HG03196 (cell line): ENCODE results near the gene KCNQ5.
A peak's percentile ranks its signal among the peaks of the same experiment; 100 is the strongest.
"Not testable (repeated sequence)": the region's sequence is repeated elsewhere in the genome, so short reads cannot be mapped to it uniquely, and the experiment has no call there.

ENCODE experiments used
- ATAC-seq: cut with Tn5 transposase; IDR thresholded peaks from one replicate; pipeline ENCODE4 v1.9.1; 2021; ENCODE audit not compliant: unreplicated experiment

KCNQ5 gene

GRCh38 chr6:72944660-72945059 is 322.8 kb downstream of the KCNQ5 start:
- ATAC-seq, result no peak

GRCh38 chr6:72946774-72947173 is 324.9 kb downstream of the KCNQ5 start:
- no peak for ATAC-seq

DNA sequence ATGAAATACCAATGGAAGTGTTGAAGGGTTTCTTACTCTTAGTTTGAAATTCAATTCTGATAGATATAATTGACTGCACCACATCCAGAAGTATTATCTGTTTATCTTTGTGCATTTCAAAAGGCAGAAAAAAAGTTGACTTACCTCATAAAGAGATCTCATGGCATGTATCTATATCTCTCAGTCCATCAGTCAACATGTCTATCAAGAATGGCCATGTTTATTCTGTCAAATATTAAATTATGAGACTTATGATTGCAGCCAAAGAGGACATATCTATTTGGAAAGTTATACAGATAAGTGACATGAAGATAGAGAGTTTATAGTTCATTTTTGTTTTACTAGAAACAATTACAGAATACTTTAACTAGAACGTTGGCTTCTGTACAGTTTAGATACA is 325.7 kb downstream of the KCNQ5 start:
- ATAC-seq, result no peak

GRCh38 chr6:72948153-72948552 is 326.3 kb downstream of the KCNQ5 start:
- ATAC-seq, result no peak

GRCh38 chr6:72950114-72950860 is 328.4 kb downstream of the KCNQ5 start:
- no peak for ATAC-seq

DNA sequence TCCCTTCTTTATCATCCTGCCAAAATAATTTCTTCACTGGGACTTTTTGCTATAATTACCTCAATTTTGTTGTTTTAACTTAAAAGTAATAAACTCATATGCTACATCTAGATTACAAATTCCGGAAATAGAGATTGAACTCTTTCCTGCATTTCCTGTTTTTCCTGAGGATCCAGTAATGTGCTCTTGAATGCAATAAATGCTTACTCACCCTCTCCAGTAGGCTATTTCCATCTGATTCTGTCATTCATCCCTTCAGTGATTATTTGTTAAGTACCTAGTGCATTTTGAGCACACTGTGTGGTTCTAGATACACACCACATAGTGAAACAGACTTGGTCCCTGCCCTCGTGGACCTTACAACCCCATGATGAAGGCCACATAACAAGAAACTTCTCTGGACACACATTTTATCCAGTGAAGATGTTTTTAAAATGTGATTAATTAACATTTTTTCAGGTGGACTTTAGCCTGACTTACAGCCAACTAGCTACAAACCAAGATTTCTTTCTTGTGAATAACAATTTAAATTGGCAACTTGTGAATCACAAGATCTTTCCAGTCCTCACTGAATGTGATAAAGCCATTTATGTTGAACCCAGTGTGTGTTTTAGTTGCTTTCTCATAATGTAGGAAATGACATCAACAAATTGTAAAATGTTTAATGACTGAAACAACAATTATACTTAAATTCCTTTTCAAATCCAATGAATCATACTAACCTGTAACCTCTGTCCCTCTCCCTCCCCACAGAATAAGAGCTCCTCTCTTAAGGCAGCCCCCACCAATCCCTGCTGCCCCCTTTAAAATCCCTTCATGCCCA is 331.2 kb downstream of the KCNQ5 start:
- no peak for ATAC-seq

DNA sequence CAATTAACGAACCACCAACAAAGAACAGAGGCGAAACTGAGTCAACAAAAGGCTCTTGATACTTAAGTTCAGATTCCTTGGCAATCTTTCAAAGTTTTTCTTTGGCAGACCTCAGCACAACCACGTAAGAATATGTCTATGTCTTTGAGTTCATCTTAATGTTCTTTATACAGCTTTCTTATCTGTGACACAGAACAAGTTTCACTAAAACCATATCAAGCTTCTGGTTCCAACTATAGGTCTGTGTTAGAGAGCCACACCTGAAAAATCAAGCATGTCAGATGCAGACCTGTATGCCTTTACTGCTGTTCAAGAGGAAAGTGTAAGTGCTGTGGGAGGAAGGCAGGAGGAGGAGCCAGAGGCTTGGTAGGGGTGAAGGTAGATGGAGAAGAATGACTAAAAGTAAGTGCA is 332.1 kb downstream of the KCNQ5 start:
- no peak for ATAC-seq

GRCh38 chr6:72954716-72955115 is 332.9 kb downstream of the KCNQ5 start:
- no peak for ATAC-seq

DNA sequence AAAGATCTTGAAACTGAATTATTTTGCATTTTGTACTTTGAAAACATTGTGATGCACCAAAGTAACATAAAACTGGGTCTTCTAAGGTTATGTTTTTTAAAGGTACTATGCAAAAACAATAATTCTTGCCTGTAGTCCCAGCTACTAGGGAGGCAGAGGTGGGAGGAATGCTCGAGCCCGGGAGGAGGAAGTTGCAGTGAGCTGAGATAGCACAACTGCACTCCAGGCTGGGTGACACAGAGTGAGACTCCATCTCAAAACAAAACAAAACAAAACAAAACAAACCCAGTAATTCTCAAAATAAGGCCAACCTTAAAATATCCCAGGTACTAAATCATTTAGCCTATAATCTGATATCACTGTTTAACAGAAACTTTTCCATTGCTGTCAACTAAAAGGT is 333.8 kb downstream of the KCNQ5 start:
- ATAC-seq, result no peak

DNA sequence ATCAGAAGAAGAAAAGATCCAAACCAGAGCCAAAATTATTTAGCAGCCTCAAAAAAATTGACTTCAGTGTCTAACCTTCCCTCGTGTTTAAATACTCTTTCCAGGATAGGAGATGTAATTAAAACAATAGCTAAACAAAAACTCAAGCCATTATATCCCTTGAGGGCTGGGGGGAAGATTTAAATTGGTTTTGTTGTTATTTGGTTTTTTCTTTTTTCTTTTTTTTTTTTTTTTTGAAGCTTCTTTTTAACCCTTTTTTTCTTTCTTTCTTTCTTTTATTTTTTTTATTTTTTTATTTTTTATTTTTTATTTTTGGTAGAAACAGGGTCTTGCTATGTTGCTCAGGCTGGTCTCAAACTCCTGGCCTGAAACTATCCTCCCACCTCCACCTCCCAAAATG is 334.4 kb downstream of the KCNQ5 start:
- no peak for ATAC-seq

DNA sequence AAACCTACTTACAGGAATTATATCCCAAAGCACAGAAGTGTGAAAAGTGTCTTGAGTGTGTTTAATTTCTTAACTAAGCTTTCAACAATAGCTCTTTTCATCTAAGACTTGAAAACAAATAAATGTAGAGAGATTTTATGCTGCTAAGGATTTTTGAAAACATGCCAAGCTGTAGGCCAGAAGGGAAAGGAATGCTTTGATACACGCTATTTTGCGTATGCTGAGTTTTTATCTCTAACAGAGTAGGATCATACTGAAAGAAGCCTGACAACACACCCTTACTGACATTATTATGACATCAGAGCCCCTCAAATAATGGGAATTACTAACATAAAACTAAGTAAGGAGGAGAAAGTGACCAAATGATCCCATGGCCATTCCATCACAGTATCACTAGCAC is 338.0 kb downstream of the KCNQ5 start:
- no peak for ATAC-seq

GRCh38 chr6:72963946-72964345 is 342.1 kb downstream of the KCNQ5 start:
- ATAC-seq, result no peak

GRCh38 chr6:72966628-72967280 is 344.9 kb downstream of the KCNQ5 start:
- no peak for ATAC-seq

DNA sequence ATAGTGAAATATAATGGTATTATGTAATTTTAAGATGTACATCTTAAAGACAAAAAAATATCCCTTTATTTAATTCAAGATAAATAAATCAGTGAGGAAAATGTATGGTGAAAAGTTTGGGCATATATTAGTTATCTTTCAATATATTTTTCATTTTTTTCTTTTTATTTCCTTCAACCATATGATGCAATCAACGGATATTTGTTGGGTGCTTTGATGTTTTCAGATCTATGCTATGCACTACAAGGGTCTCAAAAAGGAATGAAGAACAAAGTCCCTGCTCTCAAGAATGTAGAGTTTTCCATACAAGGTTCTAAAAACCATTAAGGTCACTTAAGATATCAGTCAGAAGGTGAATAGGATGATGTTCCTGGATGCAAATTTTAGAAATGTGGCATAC is 345.5 kb downstream of the KCNQ5 start:
- no peak for ATAC-seq

DNA sequence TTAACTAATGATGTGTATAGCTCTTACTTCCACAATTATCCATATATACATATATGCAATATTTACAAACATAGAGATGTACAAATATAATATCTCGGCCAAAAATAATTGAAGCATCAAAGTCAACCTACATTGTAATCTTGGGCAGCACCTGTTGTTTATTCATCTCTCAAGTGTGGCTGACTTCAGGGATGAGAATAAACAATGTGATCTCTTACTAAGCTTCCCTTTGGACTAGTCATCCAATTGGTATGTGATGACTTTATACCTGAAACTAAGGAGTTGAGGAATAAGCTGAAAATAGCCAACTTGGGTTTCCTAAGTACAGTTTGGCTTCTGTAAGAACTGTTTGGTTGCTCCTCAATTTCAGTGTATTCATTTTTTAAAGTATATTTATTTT is 346.8 kb downstream of the KCNQ5 start:
- ATAC-seq, result no peak

GRCh38 chr6:72969666-72970065 is 347.8 kb downstream of the KCNQ5 start:
- no peak for ATAC-seq

DNA sequence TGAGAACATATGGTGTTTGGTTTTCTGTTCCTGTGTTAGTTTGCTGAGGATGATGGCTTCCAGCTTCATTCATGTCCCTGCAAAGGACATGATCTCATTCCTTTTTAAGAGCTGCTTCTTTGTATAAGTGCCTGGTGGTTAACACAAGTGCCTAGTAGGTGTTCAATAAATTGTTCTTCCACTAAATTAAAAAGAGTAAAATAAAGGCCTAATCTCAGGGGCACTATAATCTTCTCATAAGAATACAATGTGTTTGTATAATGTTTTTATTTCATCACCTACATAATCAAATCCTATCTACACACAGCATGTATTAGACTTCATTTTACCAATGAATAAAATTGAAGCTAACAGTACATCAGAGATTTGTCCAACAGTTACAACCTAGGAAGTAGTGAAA is 350.7 kb downstream of the KCNQ5 start:
- no peak for ATAC-seq

DNA sequence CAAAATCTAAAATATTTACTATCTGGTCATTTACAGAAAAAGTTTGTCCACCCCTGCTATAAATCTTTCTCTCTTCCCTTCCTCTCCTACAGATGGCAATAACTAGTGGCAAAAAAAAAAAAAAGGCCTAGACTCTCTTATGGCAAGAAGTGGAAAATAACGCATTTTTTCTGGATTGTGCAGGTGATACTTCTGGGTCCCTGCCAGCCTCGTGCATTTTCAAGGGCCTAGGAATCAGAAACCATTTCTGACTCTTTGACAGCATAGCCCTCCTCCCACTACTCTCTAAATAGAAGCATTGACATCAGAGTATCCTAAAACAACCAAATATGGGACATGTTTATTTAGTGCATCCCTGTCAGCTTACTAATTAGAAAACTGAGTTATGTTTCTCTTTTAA is 352.4 kb downstream of the KCNQ5 start:
- no peak for ATAC-seq

DNA sequence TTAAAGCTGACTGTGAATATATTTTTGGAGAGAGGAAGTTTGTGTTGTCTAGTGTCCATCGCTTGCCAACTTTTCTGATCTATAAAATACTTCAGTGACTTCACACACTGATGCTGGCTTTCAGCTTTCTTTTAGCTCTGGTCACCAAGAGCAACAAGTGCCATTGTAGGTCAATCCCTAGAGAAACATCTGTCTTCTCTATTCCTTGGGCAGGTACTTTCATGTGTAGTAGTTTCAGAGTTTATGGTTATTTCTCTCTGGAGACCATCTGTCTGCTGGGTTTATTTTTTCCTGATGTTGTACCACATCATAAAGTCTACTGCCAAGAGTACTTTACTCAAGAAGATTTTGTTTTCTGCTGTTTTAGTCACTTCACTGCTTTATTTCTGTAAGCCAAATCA is 353.5 kb downstream of the KCNQ5 start:
- no peak for ATAC-seq

DNA sequence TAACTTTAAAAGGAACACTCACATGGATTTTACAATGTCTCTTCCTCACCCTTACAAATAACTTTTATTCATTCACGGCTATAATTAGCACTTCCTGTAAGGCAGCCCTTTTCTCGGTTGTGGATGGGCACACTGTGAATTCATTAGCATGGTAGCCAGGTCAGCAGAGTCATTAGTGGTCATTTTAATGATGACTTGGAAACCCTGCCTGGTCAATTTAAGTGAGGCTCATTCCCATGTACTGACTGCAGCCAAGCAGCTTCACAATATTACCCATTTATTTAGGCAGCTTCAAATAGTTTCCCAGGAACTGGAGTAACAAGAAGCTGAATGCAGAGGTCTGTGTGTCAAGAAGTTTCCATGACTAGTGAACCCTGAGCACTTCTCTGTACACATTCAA is 354.6 kb downstream of the KCNQ5 start:
- no peak for ATAC-seq

GRCh38 chr6:72977114-72977513 is 355.2 kb downstream of the KCNQ5 start:
- peak; percentile 84 for ATAC-seq

DNA sequence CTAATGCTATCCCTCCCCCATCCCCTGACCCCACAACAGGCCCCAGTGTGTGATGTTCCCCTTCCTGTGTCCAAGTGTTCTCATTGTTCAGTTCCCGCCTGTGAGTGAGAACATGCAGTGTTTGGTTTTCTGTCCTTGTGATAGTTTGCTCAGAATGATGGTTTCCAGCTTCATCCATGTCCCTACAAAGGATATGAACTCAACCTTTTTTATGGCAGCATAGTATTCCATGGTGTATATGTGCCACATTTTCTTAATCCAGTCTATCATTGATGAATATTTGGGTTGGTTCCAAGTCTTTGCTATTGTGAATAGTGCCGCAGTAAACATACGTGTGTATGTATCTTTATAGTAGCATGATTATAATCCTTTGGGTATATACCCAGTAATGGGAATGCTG is 356.9 kb downstream of the KCNQ5 start:
- ATAC-seq, result not testable (repeated sequence)
